HG02840 (cell line): Measurements from ENCODE around the gene COTL1.

Experiments
- ATAC-seq: cut with Tn5 transposase; IDR thresholded peaks from one replicate; pipeline ENCODE4 v1.9.1; 2021; ENCODE audit warnings: mild to moderate bottlenecking, moderate library complexity, moderate number of reproducible peaks; ENCODE audit not compliant: unreplicated experiment, low FRiP score

COTL1 gene

GRCh38 chr16:84614968-84615813 is 2.7 kb downstream of the COTL1 start:
- ATAC-seq: no peak

- ATAC-seq: no peak
These were observed 3.3 kb downstream of the COTL1 start for GRCh38 chr16:84614623-84614967.

- ATAC-seq: no peak
These were observed 3.8 kb downstream of the COTL1 start for GRCh38 chr16:84614073-84614459.

- ATAC-seq: no peak
These were observed 4.3 kb downstream of the COTL1 start for GRCh38 chr16:84613408-84614072.

- no peak for ATAC-seq
These were observed 5.2 kb downstream of the COTL1 start for GRCh38 chr16:84612686-84613085.

- no peak for ATAC-seq
These were observed 6.8 kb downstream of the COTL1 start for GRCh38 chr16:84611041-84611440.

GRCh38 chr16:84610376-84610775 is 7.5 kb downstream of the COTL1 start:
- no peak for ATAC-seq

GRCh38 chr16:84609563-84610177 is 8.2 kb downstream of the COTL1 start:
- no peak for ATAC-seq

GRCh38 chr16:84608282-84608681 is 9.6 kb downstream of the COTL1 start:
- no peak for ATAC-seq

- ATAC-seq: peak; percentile 57
These were observed 10.2 kb downstream of the COTL1 start for GRCh38 chr16:84607694-84608093.

- ATAC-seq: no peak
These were observed 10.8 kb downstream of the COTL1 start for GRCh38 chr16:84607061-84607460.

- ATAC-seq: no peak
These were observed 11.6 kb downstream of the COTL1 start for GRCh38 chr16:84606081-84606875.

- ATAC-seq: no peak
These were observed 12.5 kb downstream of the COTL1 start for GRCh38 chr16:84605339-84605848.

GRCh38 chr16:84604477-84605013 is 13.3 kb downstream of the COTL1 start:
- no peak for ATAC-seq

- ATAC-seq: no peak
These were observed 13.9 kb downstream of the COTL1 start for GRCh38 chr16:84603940-84604339.

GRCh38 chr16:84603140-84603816 is 14.6 kb downstream of the COTL1 start:
- ATAC-seq: no peak

GRCh38 chr16:84600343-84601229 is 17.3 kb downstream of the COTL1 start:
- peak; percentile 59 for ATAC-seq

- ATAC-seq: peak; percentile 46
These were observed 18.2 kb downstream of the COTL1 start for GRCh38 chr16:84599521-84600202.
